ENCODE measurements around the gene PPP1R14D.

- TF ChIP-seq POLR2A (IDR thresholded peaks at IDR 0.05; ENCODE audit: low read length) (no peak), GATA1 (IDR thresholded peaks at IDR 0.05; ENCODE audit: low read depth, low read length) (no peak)
These were observed 4.4 kb upstream of the PPP1R14D start for GRCh38 chr15:40832903-40833302.

All from erythroblast (primary cell).